Peyer's patch (tissue), 4 donors: ENCODE results near the gene AGBL2.

Source experiments
- POLR2A ChIP-seq, 2 donors: fragments of 450-650 bp; IDR thresholded peaks; one replicate each; pipeline ENCODE4 v1.5.1; 2017; ENCODE audit warnings: antibody characterized with exemption in 2 of 2, mild to moderate bottlenecking in 2 of 2, moderate library complexity in 2 of 2
- TF ChIP-seq, protein P1 (sequence below), 6 experiments: fragments of 450-650 bp in 4 of 6; fragments of 200-600 bp in 2 of 6; sonication (generic) in 1 of 6; IDR thresholded peaks; one replicate each; pipeline ENCODE4 v1.5.1; 2017 to 2019; ENCODE audit warnings: antibody characterized with exemption in 6 of 6, mild to moderate bottlenecking in 3 of 6, moderate library complexity in 1 of 6

DNA sequence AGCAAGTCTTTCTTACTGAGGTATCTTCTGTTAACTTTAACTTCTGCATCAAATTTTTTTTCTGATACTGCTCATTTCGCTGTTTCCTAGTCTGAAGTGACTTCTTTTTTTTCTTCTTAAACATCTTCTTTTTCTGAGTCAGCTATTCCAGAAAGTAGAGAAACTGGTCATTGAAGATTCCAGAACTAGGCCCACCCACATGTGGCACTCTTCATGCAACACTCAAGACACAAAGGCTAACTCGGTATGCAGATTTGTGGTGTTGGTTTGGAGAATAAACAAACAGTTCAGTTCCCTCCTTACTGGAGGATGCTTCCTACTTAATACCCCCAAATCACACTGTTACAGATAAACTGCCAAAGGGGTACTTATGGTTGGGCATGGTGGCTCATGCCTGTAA is 47.6 kb downstream of the AGBL2 start:
- TF ChIP-seq POLR2A (IDR thresholded peaks at IDR 0.05), result no peak
- TF ChIP-seq, protein P1, sequence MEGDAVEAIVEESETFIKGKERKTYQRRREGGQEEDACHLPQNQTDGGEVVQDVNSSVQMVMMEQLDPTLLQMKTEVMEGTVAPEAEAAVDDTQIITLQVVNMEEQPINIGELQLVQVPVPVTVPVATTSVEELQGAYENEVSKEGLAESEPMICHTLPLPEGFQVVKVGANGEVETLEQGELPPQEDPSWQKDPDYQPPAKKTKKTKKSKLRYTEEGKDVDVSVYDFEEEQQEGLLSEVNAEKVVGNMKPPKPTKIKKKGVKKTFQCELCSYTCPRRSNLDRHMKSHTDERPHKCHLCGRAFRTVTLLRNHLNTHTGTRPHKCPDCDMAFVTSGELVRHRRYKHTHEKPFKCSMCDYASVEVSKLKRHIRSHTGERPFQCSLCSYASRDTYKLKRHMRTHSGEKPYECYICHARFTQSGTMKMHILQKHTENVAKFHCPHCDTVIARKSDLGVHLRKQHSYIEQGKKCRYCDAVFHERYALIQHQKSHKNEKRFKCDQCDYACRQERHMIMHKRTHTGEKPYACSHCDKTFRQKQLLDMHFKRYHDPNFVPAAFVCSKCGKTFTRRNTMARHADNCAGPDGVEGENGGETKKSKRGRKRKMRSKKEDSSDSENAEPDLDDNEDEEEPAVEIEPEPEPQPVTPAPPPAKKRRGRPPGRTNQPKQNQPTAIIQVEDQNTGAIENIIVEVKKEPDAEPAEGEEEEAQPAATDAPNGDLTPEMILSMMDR (IDR thresholded peaks at IDR 0.05), result no peak
